Naive thymus-derived CD4-positive, alpha-beta T cell (primary cell): Measurements from ENCODE around the gene WDR7. TPM values are rescaled to one million over a fixed set of nuclear protein-coding genes. Genes with fewer than 3 reads are reported as not detected.

Experiments
- ATAC-seq: fragments of 150-1000 bp; cut with Tn5 transposase; 2 replicates; pipeline ENCODE4 v1.10.0; 2021; ENCODE audit warnings: mild to moderate bottlenecking, moderate library complexity
- CTCF ChIA-PET: fragments of 350-600 bp; sonication (Branson Sonifier 250); formaldehyde crosslinking; loops from one replicate; lab custom pipeline; 2021; ENCODE audit warnings: antibody characterized with exemption; lab: Charles Lee
- POLR2A ChIA-PET: fragments of 350-600 bp; sonication (Branson Sonifier 250); formaldehyde crosslinking; loops from one replicate; lab custom pipeline; 2021; ENCODE audit warnings: antibody characterized with exemption, inconsistent platforms; lab: Charles Lee
- DNase-seq, 9 donors: peaks; one replicate each; pipeline versions ENCODE4 v3.0.0 to v3.0.0-alpha.2; 2020 to 2022; ENCODE audit warnings: mixed read lengths in 1 of 9
- H3K27ac ChIP-seq: one replicate; pipeline ENCODE4 v1.7.0; 2013; ENCODE audit warnings: mild to moderate bottlenecking, low read depth, low read length, moderate library complexity
- H3K27me3 ChIP-seq, 2 donors: one replicate each; pipeline ENCODE4 v1.7.0; 2013; ENCODE audit warnings: low read length in 2 of 2, mild to moderate bottlenecking in 2 of 2, moderate library complexity in 2 of 2; ENCODE audit not compliant: control insufficient read depth in 2 of 2, insufficient read depth in 2 of 2
- H3K36me3 ChIP-seq, 3 experiments: 1 replicate in 2 of 3; 2 replicates in 1 of 3; pipeline ENCODE4 v1.7.0; 2013; ENCODE audit warnings: low read length in 3 of 3, mild to moderate bottlenecking in 3 of 3, moderate library complexity in 1 of 3; ENCODE audit not compliant: insufficient read depth in 3 of 3, control insufficient read depth in 2 of 3
- H3K4me1 ChIP-seq, 2 donors: one replicate each; pipeline ENCODE4 v1.7.0; 2013; ENCODE audit warnings: low read length in 2 of 2, mild to moderate bottlenecking in 2 of 2, moderate library complexity in 1 of 2; ENCODE audit not compliant: control insufficient read depth in 2 of 2, insufficient read depth in 2 of 2
- H3K4me3 ChIP-seq: 2 replicates; pipeline ENCODE4 v1.7.0; 2013; ENCODE audit warnings: mild to moderate bottlenecking, low read length
- H3K9me3 ChIP-seq, 3 experiments: 1 replicate in 2 of 3; 2 replicates in 1 of 3; pipeline ENCODE4 v1.7.0; 2013; ENCODE audit warnings: low read length in 3 of 3; ENCODE audit not compliant: control insufficient read depth in 2 of 3
- H3K27ac Mint-ChIP-seq, 9 donors: one replicate each; pipeline ENCODE4 v1.8.0; 2020 to 2022; ENCODE audit warnings: mixed read lengths in 9 of 9, mild to moderate bottlenecking in 8 of 9, moderate library complexity in 5 of 9, inconsistent platforms in 2 of 9
- H3K27me3 Mint-ChIP-seq, 5 donors: one replicate each; pipeline ENCODE4 v1.8.0; 2021 to 2022; ENCODE audit warnings: mixed read lengths in 5 of 5, mild to moderate bottlenecking in 1 of 5
- H3K36me3 Mint-ChIP-seq, 5 donors: one replicate each; pipeline ENCODE4 v1.8.0; 2020 to 2022; ENCODE audit warnings: mixed read lengths in 5 of 5, mild to moderate bottlenecking in 3 of 5, inconsistent platforms in 1 of 5
- H3K4me1 Mint-ChIP-seq, 7 donors: one replicate each; pipeline ENCODE4 v1.8.0; 2020 to 2022; ENCODE audit warnings: mixed read lengths in 7 of 7, mild to moderate bottlenecking in 3 of 7, inconsistent platforms in 1 of 7
- H3K4me3 Mint-ChIP-seq, 10 donors: one replicate each; pipeline ENCODE4 v1.8.0; 2020 to 2022; ENCODE audit warnings: mild to moderate bottlenecking in 10 of 10, mixed read lengths in 10 of 10, moderate library complexity in 6 of 10, inconsistent platforms in 2 of 10
- H3K9me3 Mint-ChIP-seq, 11 donors: one replicate each; pipeline ENCODE4 v1.8.0; 2020 to 2022; ENCODE audit warnings: mixed read lengths in 11 of 11, mild to moderate bottlenecking in 4 of 11, inconsistent platforms in 1 of 11, moderate library complexity in 1 of 11
- intact Hi-C, 2 donors: fragments of 100-400 bp; cut with micrococcal nuclease; formaldehyde crosslinking; loops; one replicate each; pipeline ENCODE4 v1.15.1; 2023
- polyA plus RNA-seq, 2 donors: library from polyadenylated mRNA; unstranded; fragments of 300-500 nt; fragmentation: Illumina TruSeq; gene quantifications; one replicate each; pipeline ENCODE4 v1.2.3, GENCODE V29; 2021
- total RNA-seq, 6 experiments: library from RNA in 5 of 6; stranded (reverse) in 5 of 6; gene quantifications; 1 replicate in 5 of 6; 2 replicates in 1 of 6; pipeline ENCODE4 v1.2.3 and lab custom pipeline; 2021 to 2026

Gene WDR7
- 10 to 100 TPM; 44.2 to 59.8 (median 51.6) TPM for total RNA-seq
- polyA plus RNA-seq, result 10 to 100 TPM; 28.3 to 31.9 TPM
- total RNA-seq (lab: John Stamatoyannopoulos, UW), result 87.5 reads per million, percentile 82 among the genes with 10 or more reads in this experiment

DNA sequence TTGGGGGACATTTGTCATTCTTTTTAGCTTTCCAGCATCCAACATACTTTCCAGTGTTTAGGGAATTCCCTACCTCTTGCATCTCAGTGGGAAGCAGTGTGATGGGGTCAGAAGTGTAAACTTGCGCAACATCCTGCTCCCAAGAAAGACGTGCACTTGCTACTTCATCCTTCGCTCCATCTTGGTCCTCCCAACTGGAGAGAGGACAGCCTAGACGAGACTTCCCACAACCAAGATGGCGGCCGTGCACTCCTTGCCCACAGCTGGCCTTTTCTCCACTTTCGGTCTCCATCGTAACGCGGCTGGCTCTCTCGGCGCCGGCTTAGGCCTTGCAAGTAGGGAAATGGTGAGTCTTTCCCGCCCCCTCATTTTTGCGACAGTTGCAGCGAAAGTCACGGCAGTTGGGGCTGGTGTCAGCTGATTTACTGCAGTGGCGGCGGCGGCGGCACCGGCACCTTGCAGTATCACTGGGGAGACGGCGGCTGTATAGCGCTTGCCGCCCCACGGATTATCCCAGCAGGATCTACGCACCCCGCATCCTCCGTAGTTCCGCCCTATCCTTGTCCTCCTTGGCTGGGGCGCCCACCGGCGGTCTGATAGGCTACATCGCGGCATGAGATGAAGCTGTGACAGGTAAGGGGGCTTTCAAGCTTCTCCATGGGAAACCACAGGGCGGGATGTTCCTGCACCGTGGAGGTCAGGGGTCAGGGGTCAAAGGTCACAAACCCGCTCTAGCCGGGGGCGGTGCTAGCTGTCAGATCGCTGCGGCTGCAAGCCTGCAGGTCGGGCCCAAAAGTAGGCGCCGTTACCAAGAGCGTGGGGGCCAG lies at the start of gene WDR7:
WDR7 (plus strand) TSS at position 416 of the 827 bp plus-strand sequence. CDS start 21,157 bp downstream, outside the sequence.
- intact Hi-C loops, result loop anchor here (1.0 to 5.0 kb wide), 6 partner anchors 13 to 1064 kb away; partner anchors contain the start of genes NARS1 (in 2 of the 2), TCF4 (in 2 of the 2), TXNL1 (in 2 of the 2) and FECH (in 1 of the 2)
- Histone ChIP-seq H3K27ac (peak within 1 kb of the TSS; percentile 75), H3K4me1 (peaks cover 19 to 27% of the 10 kb centered on the region in 2 donors), H3K4me3 (peak within 1 kb of the TSS; percentile 94), H3K27me3 (no peaks in the 10 kb centered on the region), H3K36me3 (no peaks in the 10 kb centered on the region), H3K9me3 (no peaks in the 10 kb centered on the region)
- ATAC-seq (peak; percentile 93), DNase-seq (peak; percentile 76 to 97 (median 95))
- H3K4me3 Mint-ChIP-seq, result peak within 1 kb of the TSS; percentile 90 to 97 (median 95)
- peaks cover 0 to 6% (median 0%) of the 10 kb centered on the region in 11 donors for H3K9me3 Mint-ChIP-seq
- peak within 1 kb of the TSS; percentile 90 to 98 (median 95) for H3K27ac Mint-ChIP-seq
- CTCF ChIA-PET, result interaction anchor here (1.2 to 1.6 kb wide), 2 partner anchors 12 to 15 kb away, joined by 4 to 6 read pairs; no protein-coding TSS in a partner anchor
- peaks cover 0 to 15% (median 5%) of the 10 kb centered on the region in 5 donors for H3K36me3 Mint-ChIP-seq
- no peaks in the 10 kb centered on the region for H3K27me3 Mint-ChIP-seq
- POLR2A ChIA-PET, result interaction anchor here (0.6 to 3.6 kb wide), 5 partner anchors 11 to 1062 kb away, joined by 3 to 68 read pairs (median 3); partner anchors contain the start of gene TXNL1
- H3K4me1 Mint-ChIP-seq, result peaks cover 32 to 70% (median 56%) of the 10 kb centered on the region in 7 donors

DNA sequence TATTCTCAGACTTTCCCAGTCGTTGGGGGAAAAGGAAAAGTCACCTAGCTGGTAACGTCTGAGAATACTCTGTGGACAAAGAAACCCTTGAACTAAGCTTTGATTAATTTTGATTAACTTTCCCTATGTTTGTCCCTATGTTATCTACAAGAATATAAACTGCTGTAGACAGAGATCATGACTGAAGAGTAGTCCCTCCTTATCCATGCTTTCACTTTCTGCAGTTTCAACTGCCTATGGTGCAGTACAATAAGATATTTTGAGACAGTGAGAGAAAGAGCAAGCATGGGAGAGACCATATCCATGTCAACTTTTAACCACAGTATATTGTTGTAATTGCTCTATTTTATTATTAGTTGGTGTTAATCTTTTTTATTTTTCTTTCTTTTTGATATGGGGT lies 44.5 kb upstream of the WDR7 start:
- H3K9me3 ChIP-seq, result no peaks in the 10 kb centered on the region
- POLR2A ChIA-PET, result interaction anchor here (0.6 kb wide), 1 partner anchor 9 kb away, joined by 3 read pairs; no protein-coding TSS in a partner anchor
- H3K27me3 Mint-ChIP-seq, result no peaks in the 10 kb centered on the region
- CTCF ChIA-PET, result no interaction called here
- H3K9me3 Mint-ChIP-seq, result no peaks in the 10 kb centered on the region
- H3K4me3 Mint-ChIP-seq, result no peak overlapping the region
- peaks cover 0 to 26% (median 15%) of the 10 kb centered on the region in 3 experiments for H3K36me3 ChIP-seq
- intact Hi-C loops, result no loop called here
- peaks cover 4 to 40% (median 22%) of the 10 kb centered on the region in 5 donors for H3K36me3 Mint-ChIP-seq
- DNase-seq, result no peak
- H3K4me3 ChIP-seq, result no peak overlapping the region
- H3K4me1 ChIP-seq, result no peaks in the 10 kb centered on the region
- no peak for ATAC-seq
- H3K27ac ChIP-seq, result no peak overlapping the region
- H3K4me1 Mint-ChIP-seq, result peaks cover 0 to 2% (median 0%) of the 10 kb centered on the region in 7 donors
- no peak overlapping the region for H3K27ac Mint-ChIP-seq
- H3K27me3 ChIP-seq, result no peaks in the 10 kb centered on the region

DNA sequence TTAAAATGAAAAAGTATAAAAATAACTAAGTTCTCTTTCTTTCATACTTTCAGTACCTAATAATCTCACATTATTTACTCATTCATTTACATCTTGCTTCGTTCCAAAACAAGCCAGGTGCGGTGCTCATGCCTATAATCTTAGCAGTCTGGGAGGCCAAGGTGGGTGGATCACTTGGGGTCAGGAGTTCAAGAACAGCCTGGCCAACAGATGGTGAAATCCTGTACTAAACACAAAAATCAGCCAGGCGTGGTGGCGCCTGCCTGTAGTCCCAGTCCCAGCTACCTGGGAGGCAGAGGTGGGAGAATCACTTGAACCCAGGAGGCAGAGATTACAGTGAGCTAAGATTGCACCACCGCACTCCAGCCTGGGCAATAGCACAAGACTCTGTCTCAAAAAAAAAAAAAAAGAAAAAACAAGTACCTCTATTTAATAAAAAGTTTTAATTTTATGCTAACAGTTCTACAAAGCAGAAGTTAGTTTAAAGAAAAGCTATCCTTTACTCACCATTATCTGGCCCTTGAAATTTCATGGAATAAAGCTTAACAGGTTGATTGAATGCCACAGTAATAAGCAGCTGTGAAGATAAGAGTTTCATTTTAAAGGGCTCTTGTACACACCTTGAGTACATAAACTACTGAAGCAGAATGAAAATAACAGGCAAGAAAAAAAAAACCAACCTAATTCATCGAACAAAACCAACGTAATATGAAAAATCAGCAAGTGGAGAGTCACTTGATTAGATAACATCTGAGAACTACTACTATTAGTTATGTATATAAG lies 35.2 kb upstream of the WDR7 start:
- Mint-ChIP-seq H3K36me3 (peaks cover 5 to 51% (median 28%) of the 10 kb centered on the region in 5 donors), H3K27me3 (no peaks in the 10 kb centered on the region), H3K4me1 (peaks cover 0 to 6% (median 0%) of the 10 kb centered on the region in 7 donors), H3K9me3 (no peaks in the 10 kb centered on the region), H3K27ac (no peak overlapping the region), H3K4me3 (no peak overlapping the region)
- DNase-seq (no peak), ATAC-seq (no peak)
- intact Hi-C loops, result no loop called here
- H3K9me3 ChIP-seq, result no peaks in the 10 kb centered on the region
- ChIA-PET CTCF (interaction anchor here (0.5 to 0.7 kb wide), 2 partner anchors 43 to 90 kb away, joined by 3 to 5 read pairs; no protein-coding TSS in a partner anchor), POLR2A (interaction anchor here (1.1 kb wide), 1 partner anchor 35 kb away, joined by 3 read pairs; the partner anchor contains the start of gene WDR7)
- peaks cover 0 to 47% (median 6%) of the 10 kb centered on the region in 3 experiments for H3K36me3 ChIP-seq
- no peak overlapping the region for H3K4me3 ChIP-seq
- no peaks in the 10 kb centered on the region for H3K27me3 ChIP-seq
- H3K27ac ChIP-seq, result no peak overlapping the region
- no peaks in the 10 kb centered on the region for H3K4me1 ChIP-seq

DNA sequence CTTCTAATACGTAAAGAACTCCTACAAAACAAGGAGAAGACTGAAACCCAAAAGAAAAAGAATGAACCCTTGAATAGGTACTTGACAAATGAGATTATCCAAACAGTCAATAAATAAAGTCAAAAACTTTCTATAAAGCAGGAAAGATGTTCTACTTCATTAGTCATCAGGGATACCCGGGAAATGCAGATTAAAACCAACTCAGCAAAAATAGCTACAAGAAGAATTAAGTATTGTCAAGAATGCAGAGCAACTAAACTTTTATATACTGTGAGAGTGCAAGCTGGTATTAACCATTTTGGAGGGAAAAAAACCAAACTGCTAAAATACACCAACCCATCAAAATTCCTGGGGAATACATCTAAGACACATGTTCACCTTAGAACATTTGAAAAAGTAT lies 23.2 kb upstream of the WDR7 start:
- Histone ChIP-seq H3K27me3 (no peaks in the 10 kb centered on the region), H3K4me1 (no peaks in the 10 kb centered on the region), H3K9me3 (no peaks in the 10 kb centered on the region), H3K36me3 (peaks cover 0 to 12% (median 0%) of the 10 kb centered on the region in 3 experiments), H3K27ac (no peak overlapping the region), H3K4me3 (no peak overlapping the region)
- POLR2A ChIA-PET, result no interaction called here
- no peaks in the 10 kb centered on the region for H3K9me3 Mint-ChIP-seq
- ATAC-seq (no peak), DNase-seq (no peak)
- peaks cover 37 to 76% (median 72%) of the 10 kb centered on the region in 7 donors for H3K4me1 Mint-ChIP-seq
- no peaks in the 10 kb centered on the region for H3K27me3 Mint-ChIP-seq
- peaks cover 0 to 25% (median 12%) of the 10 kb centered on the region in 5 donors for H3K36me3 Mint-ChIP-seq
- no peak overlapping the region for H3K27ac Mint-ChIP-seq
- intact Hi-C loops, result no loop called here
- CTCF ChIA-PET, result interaction anchor here (0.5 kb wide), 1 partner anchor 104 kb away, joined by 3 read pairs; no protein-coding TSS in a partner anchor
- peak overlapping the region in 3 of 10 donors; percentile 2 to 40 (median 17) for H3K4me3 Mint-ChIP-seq

DNA sequence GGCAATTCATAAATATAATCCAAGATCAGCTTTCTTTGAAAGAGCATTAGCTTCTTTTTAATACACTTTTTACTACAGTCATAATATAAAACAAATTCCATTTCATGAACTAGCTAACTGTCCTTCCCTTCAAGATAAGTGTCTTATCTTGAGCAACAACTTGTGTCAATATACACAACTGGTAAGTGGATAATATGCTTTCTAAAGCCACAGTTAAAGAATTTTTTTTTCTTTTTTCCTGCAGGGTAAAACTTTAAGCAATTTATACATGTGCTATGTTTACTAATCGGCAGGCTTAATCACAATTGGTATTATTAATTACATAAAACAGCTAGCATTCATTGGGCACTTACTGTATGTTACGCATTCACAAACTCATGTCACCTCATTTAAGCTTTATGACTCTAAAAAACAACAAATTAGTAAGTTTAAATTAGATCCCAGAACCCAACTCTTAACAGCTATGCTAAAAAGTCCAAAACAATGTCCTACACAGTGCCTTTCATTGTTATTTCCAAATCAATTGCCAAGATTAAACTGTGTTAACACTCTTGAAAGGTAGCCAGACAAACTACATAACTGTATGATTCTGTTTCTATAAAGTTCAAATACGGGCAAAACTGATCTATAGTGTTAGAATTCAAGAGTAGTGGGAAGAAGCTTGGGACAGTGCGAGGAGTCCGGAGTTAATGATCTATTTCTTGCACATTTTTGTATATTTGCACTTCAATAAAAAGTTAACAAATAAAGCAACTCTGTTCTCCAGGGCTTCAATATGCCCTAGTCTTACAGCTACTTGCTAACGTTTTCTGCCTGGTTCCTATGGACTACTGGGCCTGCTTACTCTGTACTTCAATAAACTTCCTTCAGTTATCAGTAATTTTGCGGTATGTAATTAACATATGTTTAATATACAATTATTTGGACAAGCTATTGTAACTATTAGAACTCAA lies 18.8 kb upstream of the WDR7 start:
- Histone ChIP-seq H3K27me3 (no peaks in the 10 kb centered on the region), H3K9me3 (no peaks in the 10 kb centered on the region), H3K36me3 (peaks cover 0 to 4% (median 0%) of the 10 kb centered on the region in 3 experiments), H3K27ac (no peak overlapping the region), H3K4me3 (no peak overlapping the region), H3K4me1 (peaks cover 11 to 20% of the 10 kb centered on the region in 2 donors)
- ChIA-PET CTCF (interaction anchor here (0.6 to 1.3 kb wide), 3 partner anchors 7 to 794 kb away, joined by 3 to 4 read pairs (median 3); no protein-coding TSS in a partner anchor), POLR2A (no interaction called here)
- intact Hi-C loops, result loop anchor here in 1 of 2 donors (10.0 kb wide), 2 partner anchors 372 to 1202 kb away; no protein-coding TSS in a partner anchor
- peaks cover 0 to 22% (median 12%) of the 10 kb centered on the region in 5 donors for H3K36me3 Mint-ChIP-seq
- DNase-seq (no peak), ATAC-seq (no peak)
- peak overlapping the region in 1 of 10 donors; percentile 37 for H3K4me3 Mint-ChIP-seq
- peaks cover 56 to 97% (median 89%) of the 10 kb centered on the region in 7 donors for H3K4me1 Mint-ChIP-seq
- no peaks in the 10 kb centered on the region for H3K9me3 Mint-ChIP-seq
- no peak overlapping the region for H3K27ac Mint-ChIP-seq
- H3K27me3 Mint-ChIP-seq, result no peaks in the 10 kb centered on the region
